Activated CD4-positive, alpha-beta T cell treated with anti-CD3 and anti-CD28 coated beads, Interleukin-2, amount 50 U/mL, for 1 hour (primary cell): ENCODE data around the gene SAMMSON.

Source experiments
- DNase-seq: peaks from one replicate; pipeline ENCODE4 v3.0.0-alpha.2; 2020

SAMMSON gene

DNA sequence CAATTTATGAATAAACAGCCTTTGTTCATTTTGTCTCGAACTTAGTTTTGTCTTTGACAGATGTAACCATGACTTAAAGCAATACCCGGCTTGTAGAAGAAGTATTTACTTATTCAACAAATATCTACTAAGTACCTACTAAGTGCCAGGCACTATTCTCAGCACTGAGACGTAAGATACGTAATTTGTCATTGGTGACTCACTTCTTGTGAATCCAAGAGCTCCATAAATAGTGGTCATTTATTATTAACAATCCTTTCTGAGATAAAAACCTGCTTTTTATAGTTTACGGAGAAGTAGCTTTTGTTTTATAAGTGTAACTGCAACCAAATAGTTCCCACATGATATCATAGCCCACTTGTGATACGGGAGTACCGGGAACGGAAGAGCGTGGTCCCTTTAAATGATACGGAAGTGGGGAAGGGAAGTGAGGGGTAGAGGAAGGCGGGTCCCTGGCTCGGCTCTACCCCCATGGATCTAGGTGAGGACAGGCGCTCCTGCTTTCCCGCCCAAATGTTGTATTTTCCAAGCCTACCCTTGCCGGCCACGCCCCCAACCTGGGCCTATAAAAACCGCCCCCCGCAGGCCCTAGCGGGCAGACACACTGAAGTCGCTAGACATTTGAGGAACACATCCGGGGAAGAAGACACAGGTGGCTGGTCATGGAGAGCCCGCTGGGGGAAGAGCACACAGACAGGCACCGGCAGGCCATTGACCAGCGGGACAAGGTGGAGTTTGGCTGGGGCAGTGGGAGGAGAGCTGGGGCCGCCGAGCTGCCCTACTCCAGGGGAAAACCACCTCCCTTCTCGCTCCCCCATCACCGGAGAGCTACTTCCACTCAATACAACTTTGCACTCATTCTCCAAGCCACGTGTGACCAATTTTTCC, at the start of gene SAMMSON:
SAMMSON (plus strand) TSS at position 594 of the 888 bp plus-strand sequence.
- no peak for DNase-seq

- no peak for DNase-seq
Measured at GRCh38 chr3:69951616-69952015, 47.9 kb upstream of the SAMMSON start.

DNA sequence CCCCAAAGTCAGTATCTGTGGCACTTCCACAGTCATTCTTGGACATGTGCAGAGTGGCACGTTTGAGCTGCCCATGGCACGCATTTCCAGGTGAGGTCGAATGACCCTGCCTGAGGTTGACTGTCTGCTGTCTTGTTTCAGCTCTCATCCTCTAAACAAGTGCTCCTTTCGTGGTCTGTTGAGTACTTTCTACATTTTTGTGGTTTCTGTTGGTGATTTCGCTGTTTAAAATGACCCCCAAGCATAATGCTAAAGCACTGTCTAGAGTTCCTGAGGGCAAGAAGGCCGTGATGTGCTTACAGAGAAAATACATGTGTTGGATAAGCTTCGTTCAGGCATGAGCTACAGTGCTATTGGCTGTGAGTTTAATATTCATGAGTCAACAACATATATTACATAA, 40.0 kb upstream of the SAMMSON start:
- no peak for DNase-seq

DNA sequence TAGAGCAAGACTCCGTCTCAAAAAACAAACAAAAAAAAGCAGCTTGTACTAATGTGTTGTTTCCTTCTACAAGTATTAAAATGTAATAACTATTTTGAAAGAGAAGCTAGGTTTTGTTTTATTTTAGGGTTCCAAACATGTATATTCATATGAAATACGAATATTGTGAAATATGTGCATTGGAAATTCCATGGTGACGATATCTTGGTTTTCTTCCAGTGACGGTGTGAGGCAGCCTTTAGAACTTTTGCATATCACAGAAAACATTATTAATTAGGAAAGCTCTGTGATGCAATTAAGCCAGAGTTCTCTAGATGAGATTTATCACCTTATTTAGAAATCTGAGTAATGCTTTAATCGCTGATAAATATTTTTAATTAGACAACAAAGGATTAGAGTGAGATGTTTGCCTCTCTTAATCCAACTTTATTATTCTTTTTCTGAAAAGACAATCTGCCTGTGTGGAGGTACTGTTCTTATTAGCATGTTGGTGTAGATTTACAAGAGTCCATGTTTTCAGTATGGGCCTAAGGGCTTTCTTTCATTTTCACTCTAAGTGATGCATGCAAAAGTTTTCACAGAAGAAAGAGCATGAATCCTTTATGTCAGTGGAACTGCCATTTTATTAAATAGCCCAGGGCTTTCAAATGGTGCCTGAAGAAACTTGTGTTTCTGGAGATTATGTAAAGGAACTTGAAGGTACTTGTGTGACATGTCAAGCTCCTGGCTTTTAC, 37.7 kb upstream of the SAMMSON start:
- no peak for DNase-seq

GRCh38 chr3:69963643-69964042, 35.9 kb upstream of the SAMMSON start:
- DNase-seq: no peak

GRCh38 chr3:69967156-69967555, 32.4 kb upstream of the SAMMSON start:
- DNase-seq: no peak

GRCh38 chr3:69970827-69971226, 28.7 kb upstream of the SAMMSON start:
- no peak for DNase-seq

DNA sequence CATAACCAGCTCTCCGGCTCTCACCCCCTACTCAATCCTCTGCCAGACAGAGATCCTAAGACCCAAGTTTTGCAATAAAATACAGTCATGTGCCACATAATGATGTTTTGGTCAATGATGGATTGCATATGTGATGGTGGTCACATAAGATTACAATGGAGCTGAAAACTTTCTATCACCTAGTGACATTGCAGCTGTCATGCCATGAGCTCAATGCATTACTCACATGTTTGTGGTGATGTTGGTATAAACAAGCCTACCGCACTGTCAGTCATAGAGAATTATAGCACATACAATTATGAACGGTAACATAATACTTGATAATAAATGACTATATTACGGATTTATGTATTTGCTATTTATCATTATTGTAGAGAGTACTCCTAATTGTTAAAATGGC, 26.9 kb upstream of the SAMMSON start:
- DNase-seq: no peak

DNA sequence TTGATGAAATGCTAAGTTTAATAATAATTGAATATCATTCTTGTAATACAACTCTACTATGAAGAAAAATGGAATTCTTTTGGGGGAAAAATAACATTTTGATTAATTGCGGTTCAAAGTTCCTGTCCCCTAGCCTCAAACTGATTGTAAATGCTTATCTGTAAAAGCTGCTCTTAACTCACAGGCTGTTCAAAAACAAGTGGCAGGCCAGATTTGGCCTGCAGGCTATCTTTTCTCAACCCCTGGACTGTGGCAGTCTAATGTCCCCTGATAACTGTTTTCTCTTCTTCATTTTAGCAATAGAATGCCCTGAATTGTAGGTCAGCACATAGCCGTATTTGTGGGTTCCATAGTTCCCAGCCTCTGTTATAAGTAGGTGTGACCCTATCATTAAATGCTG, 23.5 kb upstream of the SAMMSON start:
- DNase-seq: no peak

- DNase-seq: no peak
Measured at GRCh38 chr3:69983546-69984265, 15.8 kb upstream of the SAMMSON start.

DNA sequence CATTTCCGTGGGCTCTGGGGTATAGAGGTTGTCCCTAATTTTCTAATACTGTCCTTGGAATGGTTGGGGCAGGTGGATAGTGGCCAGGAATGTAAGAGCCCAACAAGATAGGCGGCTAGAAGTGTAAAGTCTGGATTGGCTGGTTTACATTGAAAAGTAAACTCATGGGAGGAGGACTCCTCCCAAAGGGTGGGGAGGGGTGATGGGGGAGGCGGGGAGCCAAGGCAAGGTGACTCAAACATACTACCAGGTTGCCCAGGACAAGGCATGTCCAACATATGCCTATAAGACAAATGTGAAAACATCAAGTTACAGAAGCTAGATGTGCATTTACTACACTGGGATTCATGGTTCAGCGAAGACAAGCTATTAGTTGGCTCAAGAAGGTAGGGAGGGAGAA, 14.3 kb upstream of the SAMMSON start:
- no peak for DNase-seq

DNA sequence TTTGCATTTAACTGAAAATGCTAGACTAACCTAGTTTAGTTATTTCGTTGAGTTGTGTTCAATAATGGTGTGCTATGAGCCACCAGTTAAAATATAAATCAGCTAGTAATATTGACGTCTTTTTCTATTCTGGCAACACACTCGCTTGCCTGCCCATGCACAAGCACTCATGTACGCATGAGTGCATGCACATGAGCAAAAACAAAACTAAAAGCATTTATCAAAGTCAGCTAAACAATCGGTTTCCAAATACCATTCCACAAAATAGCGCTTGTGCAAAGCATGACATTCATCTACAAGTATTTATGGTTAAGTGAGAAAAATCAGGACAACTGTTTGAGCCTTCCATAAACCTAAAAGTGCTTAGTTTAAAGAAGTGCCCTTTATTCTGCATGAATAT, 13.1 kb upstream of the SAMMSON start:
- DNase-seq: no peak

DNA sequence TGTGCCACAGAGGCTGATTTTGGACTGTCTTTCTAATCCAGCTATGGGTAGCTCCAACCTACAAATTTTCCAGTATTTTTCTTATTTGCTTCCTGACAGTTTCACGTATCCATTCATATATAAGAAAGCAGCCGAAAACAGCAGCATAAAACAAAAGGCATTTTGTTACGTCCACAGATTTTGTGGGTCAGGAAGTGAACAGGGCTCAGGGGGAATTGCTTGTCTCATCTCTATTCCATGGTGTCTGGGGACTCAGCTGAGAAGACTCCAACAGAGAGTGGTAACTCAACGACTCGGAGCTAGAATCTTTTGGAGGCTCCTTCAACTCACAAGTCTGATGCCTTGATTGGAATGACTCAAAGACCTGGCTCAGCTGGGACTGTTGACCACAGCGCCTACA, 11.7 kb upstream of the SAMMSON start:
- DNase-seq: no peak

DNA sequence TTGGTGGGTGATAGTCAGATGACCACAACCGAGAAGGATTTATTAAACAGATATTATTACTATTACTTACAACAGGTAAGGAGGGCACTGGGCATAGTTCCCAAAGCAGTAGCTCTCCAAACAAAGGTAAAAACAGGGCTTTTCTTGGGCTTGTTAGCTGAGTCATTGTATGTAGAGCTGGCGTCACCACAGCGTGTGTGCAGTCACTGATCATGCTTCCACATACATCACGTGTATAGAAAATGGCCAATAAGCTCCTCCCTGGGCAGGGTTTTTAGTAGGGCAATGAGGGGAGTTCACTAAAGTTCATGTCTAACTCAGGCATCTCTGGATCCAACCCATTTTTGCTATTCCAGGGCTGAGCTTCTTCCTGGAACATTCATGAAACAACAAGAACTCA, 5.8 kb upstream of the SAMMSON start:
- no peak for DNase-seq

DNA sequence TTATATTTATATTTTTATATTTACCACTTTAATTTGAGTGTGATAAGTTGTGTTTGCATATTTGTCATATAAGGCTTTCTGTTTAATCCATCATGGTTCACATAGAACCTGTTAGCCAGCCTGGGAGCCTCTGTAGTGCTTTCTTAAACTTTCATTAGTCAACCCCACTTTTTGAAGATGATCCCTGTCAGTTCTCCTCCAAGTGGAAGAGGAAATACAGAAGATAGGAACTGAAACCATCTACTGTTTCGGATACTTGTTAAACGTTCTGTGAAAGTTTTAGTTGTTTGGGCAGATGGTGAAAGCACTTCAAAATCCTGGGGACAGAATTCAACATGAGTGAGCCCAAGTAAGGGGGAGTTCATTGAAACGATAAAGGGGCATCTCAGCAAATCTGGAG, 4.6 kb upstream of the SAMMSON start:
- no peak for DNase-seq

- no peak for DNase-seq
Measured at GRCh38 chr3:69997631-69998307, 1.8 kb upstream of the SAMMSON start.

GRCh38 chr3:69998759-69999139, 784 bp upstream of the SAMMSON start:
- DNase-seq: no peak

GRCh38 chr3:70000028-70000410, 486 bp downstream of the SAMMSON start:
- no peak for DNase-seq

DNA sequence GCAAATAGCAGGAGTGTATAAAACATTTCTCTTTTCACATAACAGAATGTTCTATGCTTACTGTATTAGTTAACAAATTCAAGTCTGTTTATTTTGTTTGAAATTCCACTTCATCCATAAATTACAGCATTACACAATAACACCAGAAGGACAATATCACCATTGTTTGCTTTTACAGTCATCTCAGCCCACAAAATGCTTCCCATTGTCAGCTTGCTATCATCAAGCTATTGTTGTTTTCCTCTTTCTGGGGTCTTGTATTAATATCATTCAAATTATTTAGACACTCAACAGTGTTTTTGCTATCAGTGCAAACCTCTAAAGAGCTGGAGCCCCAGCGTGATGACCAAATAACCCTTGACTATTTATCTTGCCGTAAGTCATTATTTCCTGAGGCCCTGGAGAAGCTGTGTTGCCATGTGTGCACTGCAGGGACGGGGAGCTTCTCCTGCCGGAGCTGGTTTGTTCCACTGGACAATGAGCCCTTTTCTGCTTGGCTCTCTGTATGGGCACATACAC, 1.1 kb downstream of the SAMMSON start:
- DNase-seq: no peak

DNA sequence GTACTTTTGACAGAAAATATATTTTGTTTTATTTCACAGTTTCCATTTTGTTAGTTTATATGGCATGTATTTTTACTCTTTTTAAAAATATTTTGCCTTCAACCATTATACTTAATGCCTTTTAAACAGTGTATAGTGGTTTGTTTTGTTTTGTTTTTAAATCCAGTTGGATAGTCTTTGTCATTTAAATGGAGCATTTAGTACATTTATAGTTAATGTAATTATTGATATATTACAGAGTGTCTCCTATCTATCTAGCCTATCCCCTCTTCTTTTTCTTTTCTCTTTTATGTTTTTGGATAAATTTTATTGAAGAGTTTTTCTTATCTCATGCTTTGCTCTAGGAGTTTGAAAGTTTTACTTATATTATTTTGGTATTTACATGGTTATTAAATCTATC, 3.6 kb downstream of the SAMMSON start:
- DNase-seq: no peak

GRCh38 chr3:70006089-70006488, 6.6 kb downstream of the SAMMSON start:
- no peak for DNase-seq

DNA sequence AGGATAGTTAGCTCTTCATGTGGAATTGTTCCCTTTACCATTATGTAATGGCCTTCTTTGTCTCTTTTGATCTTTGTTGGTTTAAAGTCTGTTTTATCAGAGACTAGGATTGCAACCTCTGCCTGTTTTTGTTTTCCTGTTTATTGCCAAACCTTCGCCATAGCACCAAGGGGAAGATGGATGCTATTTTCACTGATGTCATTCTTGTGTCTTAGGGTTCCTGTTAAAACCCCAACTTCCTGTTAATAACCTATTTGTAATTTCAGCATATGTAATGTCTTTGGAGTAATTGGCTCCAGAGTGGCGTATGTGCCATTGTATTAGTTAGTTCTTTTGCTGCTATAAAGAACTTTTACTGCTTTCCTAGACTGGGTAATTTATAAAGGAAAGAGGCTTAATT, 10.8 kb downstream of the SAMMSON start:
- no peak for DNase-seq

- no peak for DNase-seq
Measured at GRCh38 chr3:70011582-70011981, 12.0 kb downstream of the SAMMSON start.
